Right renal pelvis (tissue), 4 donors: ENCODE results near the gene STC2. TPM values are rescaled to one million over a fixed set of nuclear protein-coding genes. Genes with fewer than 3 reads are reported as not detected.

Experiments
- DNase-seq, 4 donors: peaks; one replicate each; pipeline ENCODE4 v3.0.0-alpha.2; 2013; ENCODE audit warnings: low read depth in 4 of 4, low spot score in 3 of 4, missing footprints in 1 of 4
- polyA plus RNA-seq, 4 donors: library from polyadenylated mRNA; unstranded; fragments of 120-200 nt; gene quantifications; one replicate each; pipeline ENCODE4 v1.2.1, GENCODE V29; 2013; ENCODE audit not compliant: insufficient read length in 4 of 4

STC2 gene
- polyA plus RNA-seq, 4 donors = 1.4 to 2.3 (median 1.9) TPM

DNA sequence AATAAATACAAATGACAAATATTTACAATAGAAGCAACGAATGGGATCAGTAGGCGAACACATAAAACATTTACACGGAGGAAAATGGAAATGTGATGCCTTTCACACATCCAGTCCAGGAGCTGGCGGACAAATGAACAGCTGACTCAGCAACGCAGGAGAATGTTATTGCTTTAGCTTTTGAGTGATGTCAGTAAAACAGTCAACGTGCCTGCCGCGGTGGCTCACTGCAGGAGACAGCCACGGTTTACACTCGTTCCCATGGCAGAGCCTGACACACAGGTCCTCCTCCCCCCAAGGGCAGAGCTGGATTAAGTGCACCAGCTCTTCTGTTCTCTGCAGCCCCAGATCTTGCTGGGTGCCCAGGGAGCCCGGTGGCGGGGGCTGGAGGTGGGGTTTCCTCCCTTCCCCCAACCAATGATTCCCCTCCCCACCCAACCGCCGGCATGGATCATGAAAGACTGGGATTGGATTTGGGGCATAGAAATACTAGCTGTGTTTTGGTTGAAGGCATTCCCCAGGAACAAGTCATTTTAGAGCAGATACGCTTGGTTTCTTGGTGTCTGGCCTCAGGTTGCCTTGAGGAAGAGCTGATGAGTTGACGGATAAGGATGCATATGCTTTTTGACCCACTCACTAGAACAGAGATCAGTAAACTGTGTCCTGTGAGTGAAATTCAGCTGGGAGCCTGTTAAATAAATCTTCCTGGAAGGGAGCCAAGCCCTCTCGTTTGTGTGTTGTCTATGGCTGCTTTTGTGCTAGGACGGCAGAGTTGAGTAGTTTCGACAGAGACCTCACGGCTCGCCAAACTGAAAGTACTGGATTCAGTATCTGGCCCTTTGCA, 12.5 kb downstream of the STC2 start:
- peak in 1 of 4 donors; percentile 74 for DNase-seq

DNA sequence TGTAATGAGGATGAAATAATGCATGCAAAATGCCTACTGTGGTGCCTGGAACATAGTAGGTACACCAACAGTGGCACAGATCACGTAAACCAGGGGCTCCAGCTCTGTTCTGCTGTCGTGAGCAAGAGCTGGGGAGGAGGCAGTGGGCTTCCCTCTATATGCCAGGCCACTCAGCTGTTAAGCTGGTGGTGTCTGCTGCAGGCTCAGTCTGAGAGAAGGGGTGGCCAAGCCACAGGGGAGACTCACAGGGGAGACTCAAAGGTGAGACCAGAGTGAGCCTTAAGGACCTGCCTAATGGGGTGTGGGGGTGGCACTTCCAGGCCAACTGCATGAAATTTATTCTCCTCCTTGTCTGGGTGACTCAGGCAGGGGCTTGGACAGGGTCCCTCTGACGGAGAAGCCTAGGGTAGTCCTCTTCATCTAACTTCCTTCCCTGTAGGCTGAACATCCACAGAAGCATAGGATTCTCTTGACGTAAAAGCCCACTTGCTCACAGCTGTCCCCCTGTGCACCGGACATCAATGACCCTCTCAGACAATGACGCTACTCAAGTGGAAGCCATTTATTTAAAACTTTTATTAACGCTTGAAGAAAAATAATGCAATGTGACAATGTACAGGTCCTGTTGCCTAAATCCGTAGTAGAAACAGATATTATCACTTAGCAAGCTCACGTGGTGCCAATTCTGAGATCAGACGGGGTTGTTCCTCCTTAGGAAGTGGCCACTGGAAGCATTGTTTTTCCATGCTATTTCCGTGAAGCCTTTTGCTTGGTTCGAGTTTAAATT, 13.9 kb downstream of the STC2 start:
- no peak for DNase-seq

DNA sequence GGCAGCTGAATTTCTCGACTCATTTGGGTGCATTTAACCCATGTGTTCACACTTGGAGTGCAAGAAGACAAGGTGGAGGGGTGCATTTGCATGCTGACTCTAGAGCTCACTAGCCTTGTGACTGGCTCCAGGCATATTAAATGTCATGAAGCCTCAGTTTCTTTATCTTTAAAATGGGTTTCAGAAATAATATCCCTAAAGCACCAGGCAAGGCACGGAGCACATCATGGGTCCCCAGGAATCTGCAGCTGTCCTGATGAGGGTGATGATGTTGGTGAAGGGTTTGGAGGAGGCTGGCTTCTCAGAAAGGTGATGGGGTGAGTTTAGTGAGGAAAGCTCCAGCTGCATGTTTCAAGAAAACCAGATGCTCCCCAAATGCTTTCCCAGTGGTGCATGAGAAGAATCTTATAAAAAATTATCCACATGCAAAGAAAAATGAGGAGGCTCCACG, 14.8 kb downstream of the STC2 start:
- DNase-seq = no peak

DNA sequence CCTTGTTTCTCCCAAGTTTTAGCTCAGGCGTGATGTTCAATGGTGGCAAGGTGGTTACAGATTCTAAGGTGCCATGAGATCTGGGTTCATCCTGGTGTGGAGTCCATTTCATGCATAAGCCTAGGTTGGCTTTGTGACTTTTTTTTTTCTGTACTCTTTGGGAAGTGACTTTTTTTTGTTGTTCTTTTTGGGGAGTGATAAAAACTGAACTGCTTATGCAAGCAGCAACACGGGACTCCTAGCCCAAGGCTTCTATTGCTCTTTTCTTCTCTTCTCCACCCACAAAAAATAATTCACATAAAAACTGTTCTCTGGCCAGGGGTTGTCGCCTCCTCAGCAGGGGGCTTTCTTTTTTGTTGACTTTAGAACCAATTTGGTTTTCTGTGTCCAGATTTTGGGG, 15.4 kb downstream of the STC2 start:
- DNase-seq = no peak

DNA sequence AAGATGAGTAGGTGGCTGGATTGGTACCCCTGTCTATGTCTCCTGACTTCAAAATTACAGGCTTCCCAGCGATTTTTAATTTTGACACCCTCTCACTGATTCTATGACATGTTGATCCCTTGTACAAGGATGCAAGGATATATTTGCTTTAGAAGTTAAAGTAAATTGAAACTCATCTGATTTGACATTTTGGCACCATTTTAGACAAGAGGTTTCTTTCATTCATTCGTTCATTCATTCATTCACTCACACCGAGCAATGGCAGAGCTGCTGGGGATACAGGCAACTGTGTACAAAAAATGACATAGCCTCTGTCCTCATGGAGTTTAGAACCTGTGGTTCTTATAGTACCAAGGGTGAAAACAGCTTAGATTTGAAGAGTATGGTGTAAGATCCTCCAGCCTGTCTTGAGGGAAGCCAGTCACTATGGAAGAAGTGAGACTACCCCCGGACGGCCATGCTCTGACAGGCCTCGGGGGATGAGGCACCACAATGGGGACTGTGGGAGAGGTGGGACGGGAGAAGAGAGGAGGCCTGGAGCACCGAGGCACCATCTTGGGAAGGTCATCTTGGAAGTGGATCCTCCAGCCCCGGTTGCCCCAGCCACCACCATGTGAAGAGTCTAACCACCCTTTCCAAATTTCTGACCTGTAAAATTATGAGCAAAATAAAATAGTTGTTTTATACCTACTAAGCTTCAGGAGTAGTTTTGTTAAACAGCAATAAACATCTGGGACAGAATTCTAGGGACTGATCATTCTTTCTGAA, 16.2 kb downstream of the STC2 start:
- DNase-seq = no peak

DNA sequence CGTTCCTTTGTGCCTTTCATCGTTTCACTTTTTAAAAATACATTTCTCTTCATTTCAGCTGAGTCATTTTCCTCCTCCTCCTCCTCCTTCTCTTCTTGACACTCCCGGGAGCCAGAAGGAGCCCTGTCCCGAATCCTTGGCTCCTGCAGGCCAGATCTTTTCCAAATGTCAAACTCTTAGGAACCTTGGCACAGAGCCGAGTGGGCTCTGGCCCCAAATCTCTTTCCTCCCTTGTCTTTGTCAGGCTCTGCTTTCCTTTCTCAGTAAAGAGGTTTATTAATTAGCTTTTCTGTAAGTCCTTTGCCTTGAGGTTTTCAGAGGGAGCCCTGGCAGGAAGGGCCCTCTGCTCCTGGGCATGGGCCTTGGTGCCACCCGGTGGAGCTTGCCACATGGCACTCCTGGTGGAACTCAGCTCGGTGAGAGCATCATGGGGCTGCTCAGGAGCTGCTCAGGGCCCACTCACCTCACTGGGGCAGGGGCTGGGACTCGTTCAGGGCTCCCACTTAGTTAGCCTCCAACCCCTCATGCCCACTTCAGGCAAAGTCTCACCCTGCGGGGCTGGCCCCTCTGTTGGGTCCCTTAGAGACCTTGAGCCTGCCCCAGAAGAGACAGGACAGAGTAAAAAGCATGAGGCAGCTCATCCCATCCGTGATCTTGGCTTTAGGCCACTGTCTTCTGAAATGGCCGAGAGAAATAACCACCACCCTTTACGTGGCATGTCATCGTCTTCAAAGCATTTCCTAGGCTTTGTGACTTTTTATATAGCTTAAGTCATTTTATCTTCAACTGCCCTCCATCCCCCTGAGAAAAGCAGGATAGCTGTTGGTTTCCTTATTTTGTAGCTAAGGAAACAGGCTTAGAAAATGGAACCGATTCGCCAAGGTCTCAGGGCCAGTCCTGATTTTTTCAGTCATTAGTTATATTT, 17.1 kb downstream of the STC2 start:
- DNase-seq = no peak

DNA sequence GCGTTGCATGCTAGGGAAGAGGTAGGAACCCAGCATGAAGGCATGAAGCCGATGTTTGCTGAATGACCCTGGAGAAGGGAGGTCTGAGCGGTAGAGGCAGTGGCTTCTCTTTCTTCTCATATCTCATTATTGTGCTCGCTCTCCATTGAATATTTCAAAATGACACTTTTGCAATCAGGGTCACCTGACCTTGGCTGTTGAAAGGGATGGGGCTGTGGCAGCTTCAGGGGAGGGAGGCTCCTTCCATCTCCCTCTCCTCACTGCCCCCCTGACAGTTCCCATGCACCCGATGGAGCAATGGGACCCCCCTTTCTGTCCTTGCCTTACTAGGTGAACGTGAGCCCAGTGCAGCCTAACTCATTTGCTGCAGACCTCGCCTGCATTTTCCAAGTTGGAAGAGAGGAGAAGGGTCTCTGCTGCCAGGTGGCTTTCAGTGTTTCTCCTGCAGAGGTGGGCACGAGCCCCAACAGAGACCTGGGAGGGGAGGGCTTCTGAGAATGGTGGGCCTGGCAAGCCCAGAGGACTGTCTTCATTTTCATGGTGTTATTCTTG, 17.9 kb downstream of the STC2 start:
- no peak for DNase-seq

DNA sequence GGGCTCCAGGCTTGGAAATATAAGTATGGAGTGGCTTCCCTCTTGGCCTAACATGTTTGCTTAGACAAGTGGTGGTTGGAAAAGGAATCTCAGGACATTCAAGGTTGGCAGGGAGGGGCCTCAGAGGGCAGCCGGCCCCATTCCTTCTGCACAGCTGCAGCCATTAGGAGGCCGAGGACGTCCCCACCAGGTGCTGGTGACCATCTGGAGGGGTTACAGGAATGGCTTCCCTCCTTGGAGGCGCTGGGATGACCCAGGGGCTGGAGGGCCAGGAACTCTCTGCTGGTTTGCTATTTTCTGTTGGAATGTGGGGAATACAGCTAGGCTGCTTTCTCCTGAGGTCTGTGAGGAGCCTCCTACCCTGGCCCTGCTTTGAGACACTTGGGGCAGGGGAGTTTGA, 18.5 kb downstream of the STC2 start:
- DNase-seq = no peak

DNA sequence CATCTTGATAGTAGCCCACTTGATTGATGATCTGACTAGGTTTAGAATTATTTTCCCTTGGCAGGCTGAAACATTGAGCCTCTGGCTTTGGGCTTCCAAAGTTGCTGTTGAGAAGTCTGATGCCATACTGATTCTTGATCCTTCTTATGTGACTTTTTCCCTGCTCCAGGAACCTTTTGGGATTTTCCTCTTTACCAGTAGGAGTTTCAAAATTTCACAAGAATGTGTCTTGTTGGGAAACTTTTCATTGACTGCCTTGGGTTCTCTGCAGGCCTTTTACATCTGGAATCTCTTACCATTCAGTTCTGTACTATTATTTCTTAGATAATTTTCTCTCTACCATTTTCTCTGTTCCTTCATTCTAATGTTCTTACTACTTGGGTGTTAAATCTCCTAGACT, 20.0 kb downstream of the STC2 start:
- no peak for DNase-seq

DNA sequence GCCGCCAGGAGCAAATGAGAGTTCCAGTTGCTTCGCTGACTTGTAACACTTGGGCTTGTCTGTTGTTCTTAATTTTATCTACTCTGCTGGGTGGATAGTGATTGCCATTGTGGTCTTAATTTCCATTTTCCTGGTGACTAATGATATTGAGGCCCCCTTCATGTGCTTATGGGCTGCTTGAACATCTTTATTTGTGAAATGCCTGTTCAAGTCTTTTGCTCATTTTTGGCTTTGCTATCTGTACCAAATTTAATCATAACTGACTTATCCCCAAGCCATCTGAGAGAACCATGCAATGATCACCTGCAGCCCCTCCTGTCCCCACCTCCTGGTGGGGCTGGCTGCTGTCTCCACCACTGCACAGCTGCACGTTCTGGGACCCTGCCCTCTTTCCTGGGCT, 20.5 kb downstream of the STC2 start:
- no peak for DNase-seq

DNA sequence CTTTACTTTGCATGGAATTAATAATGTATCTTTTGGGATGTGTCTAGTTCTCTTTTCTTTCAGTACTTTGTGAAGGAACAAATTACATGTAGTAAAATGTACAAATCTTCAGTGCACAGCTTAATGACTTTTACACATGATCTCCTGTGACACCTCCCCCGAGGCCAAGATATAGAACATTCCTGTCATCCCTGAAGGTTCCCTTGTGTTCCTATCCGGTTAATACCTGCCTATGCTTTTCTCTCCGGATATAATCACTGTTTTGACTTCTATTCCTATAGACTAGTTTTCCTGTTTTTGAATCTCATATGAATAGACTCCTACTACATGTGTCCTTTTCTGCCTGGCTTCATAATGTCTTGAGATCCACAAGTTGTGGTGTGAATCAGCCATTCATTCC, 21.5 kb downstream of the STC2 start:
- DNase-seq = no peak

DNA sequence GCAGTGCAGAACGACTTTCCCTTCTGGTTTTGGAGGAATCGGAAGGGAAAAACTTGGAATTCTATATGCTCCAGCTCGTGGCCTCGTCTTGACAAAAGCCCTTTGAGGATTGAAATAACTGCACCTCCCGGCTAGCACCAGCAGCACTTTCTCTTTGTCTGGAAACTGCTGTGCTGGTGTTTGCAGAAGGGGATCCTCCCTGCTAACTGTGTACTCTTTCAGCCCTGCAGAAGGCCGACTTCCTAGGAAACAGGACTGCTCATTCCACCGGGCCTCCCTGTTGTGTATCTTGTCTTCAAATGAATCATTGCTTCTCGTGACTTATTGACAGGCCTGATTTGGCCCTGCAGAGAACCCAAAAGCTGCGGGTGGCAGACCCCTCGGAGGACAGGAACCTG, 23.6 kb downstream of the STC2 start:
- DNase-seq = no peak

DNA sequence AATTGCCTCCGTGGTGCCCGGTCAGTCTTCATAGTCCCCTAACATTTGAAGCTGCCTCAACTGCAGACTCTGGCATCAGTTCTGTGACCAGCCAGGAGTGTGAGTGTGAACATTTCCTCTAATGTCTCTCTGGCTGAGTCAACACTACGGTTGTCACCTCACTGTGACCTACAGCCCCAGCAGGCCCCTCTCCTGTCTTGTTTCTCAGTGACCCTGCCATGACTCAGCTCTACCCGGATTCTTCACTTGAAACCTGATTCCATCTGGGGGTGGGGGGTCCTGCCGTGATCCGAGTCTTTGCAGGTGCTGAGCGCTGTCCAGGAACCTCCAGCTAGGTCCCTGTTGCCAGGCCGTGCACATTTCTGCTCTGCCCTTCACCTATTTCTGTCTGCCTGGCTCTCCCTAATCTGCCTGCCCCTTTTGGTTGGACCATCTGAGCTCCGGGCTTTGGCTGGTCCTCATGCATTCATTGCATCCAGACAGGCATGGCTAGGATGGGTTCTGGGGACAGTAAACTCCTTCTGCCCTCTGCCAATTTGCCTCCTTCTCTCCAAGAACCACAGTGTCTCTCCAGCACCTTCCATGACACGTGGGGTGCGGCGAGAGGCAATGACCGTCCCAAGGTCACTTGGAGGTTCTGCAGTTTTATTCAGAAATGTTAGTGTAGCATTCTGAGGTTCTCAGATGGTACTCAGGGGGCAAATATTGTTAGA, 24.2 kb downstream of the STC2 start:
- no peak for DNase-seq

DNA sequence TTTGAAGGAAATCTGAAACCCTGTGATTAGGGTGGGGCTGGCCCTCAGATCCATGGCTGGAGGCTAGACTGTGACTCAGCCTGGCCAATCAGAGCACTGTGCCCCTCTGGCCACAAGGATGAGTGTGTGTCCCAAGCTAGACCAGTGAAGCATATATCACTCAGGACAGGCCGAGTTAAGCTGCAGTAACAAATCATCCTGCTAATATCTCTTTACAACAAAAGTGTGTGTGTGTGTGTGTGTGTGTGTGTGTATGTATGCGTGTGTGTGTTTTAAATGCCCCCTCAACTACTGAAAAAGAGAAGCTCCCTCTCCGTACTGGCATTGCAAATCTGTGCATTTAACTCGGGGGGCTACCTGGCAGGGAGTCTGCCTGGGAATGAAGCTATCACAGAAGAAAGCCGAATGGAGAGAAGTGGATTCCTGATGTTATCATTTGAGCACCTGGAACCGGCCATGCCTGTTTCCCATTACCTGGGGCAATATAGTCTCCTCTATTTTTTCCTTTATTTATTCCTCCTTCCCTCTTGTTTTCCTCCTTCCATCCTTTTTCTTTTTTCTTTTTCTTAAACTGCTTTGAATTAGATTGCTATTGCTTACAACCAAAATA, 25.6 kb downstream of the STC2 start:
- no peak for DNase-seq

DNA sequence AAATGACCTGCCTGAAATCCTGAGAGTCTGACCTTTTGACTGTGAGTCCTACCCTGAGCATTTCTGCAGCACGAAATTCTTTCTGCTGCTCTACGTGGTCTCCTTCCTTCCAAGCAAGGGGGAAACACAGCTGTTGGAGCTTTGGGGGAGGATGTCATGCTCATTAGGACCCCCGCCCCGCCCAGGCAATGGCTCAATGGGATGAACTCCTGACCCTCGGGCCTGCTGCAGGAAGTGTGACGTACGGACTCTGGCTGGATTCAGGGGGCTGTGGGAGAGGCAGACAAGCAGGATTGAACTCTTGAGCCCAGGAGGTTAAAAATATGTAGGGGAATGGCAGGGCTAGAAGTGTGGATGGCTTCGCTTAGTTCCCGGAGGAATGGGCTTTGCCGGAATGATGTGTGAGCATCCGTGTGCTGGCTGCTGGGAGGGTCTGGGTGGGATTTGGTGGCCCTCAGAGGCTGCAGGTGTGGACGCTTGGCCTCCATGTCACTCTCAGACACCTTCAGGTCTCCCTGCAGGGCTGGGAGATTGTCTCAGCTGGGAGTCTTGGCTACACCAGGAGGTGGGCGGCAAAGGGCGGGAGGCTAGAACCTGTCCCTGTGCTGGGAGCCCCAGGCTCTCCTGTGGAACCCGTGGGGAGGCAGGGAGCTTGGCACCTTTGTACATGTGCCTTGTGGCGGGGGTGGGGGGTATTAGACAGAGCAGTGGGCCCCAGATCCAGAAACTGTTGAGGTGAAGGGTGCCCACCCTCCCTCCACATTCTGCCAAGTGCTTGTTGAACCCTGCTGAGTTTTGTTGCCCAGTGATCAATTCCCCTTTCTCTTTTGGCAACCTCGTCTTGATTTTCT, 26.3 kb downstream of the STC2 start:
- no peak for DNase-seq

DNA sequence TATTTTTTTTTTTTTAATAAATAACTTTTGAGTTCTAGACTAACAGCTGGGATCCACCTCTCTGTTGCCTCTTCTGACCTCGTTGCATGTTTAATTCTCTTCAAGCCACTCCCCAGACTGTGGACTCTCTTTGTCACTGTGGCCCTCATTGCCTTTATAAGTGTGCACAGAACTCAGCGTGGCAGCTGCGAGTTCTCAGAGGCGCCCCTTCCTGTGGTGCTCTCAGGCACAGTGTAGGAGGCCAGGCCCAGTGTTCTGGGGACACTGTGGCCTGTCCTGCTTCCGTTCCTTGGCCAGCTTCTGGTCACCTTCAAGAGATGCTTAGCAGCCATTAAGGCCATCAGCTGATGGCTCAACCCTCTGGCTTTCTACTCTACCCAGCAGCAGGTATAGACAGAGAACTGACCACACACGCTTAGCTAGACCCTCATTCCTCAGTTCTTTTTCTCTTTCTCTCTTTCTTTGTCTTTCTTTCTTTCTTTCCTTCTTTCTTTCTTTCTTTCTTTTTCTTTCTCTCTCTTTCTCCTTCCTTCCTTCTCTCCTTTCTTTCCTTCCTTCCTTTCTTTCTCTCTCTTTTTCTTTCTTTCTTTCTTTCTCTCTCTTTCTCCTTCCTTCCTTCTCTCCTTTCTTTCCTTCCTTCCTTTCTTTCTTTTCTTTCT, 27.7 kb downstream of the STC2 start:
- DNase-seq = no peak

DNA sequence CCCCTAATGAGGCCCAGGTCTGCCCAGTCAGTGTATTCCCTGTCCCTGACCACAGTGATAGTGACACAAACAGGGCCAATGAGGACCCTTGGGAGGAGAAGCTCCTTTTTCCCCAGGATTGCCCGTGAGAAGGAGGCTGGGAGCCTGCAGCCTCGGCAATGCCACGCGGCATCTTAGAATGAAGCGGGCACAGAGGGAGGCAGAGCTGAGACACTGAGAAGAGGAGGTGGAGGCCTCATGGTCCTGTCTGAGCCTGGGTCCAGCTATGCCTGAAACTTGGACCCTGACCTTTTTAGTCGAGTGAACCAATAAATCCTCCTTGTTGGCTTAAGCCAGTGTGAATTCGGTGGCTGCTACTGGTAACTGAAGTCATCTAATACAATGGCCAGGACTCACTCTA, 28.4 kb downstream of the STC2 start:
- no peak for DNase-seq
